ENCODE data around the gene ACTR8. TPM values are rescaled to one million over a fixed set of nuclear protein-coding genes. Genes with fewer than 3 reads are reported as not detected.

ACTR8 gene
- total RNA-seq, 1 donor from 2014 or later, result 39.2 TPM

DNA sequence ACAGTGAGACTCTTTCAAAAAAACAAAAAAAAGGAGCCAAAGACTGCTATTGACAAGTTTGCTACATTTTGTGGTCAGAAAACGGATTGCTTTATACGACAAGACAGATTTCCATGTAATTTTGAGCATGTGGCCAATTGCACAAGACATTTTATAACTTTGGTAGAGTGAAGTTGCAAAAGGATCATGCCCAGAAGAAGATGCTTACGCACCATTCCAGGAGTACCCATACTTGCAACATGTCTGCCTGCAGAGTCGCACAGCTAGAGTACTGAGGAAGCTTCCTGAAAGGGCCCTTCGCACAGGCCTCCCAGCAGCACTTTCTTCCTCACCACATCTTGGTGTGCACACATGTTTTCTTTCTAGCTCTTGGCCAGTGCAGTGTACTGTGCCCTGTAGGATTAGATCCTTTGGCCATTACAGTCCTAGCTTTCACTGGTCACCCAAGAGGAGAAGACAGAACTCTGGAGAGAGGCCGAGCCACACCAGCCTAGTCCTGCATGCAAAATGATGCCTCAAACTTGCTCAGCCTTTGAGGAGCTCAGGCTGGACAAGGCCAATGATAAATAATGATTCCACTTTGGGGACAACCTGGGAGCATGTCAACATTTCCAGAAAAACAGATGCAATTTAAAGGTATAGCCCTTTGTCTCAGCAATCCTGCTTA is 47.4 kb downstream of the ACTR8 start:
- DNase-seq (ENCODE audit: low read depth), result no peak
- TF ChIP-seq CTCF (IDR thresholded peaks at IDR 0.05; ENCODE audit: insufficient read depth, low read length, poor library complexity, severe bottlenecking), result no peak
- no peaks in the 10 kb centered on the region for H3K27me3 ChIP-seq (ENCODE audit: control insufficient read depth, insufficient read depth, low read length)
- no peak overlapping the region for H3K4me3 ChIP-seq (ENCODE audit: low read depth, low read length)
- no peaks in the 10 kb centered on the region for H3K36me3 ChIP-seq (ENCODE audit: control insufficient read depth, insufficient read depth, low read length)

DNA sequence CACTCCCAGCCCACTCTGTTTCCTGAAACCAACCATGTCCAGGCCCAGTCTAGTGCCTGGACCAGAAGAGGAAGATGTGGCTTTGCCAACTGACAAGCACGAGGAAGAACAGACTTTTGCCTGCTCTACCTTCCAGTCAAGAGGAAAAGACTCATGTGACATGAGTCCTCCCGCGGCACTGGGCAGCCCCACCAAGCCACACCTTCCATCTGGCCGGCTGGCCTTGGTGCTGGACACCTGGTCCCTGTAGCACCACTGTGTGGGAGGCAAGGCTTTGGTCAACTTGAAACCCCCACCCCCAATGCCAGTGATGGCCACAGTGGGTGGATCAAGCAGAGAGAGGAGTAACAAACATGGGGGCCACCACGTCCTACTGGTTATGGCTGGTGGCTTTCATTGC is 48.3 kb downstream of the ACTR8 start:
- no peak for TF ChIP-seq CTCF (IDR thresholded peaks at IDR 0.05; ENCODE audit: insufficient read depth, low read length, poor library complexity, severe bottlenecking)
- Histone ChIP-seq H3K36me3 (ENCODE audit: control insufficient read depth, insufficient read depth, low read length) (no peaks in the 10 kb centered on the region), H3K4me3 (ENCODE audit: low read depth, low read length) (no peak overlapping the region), H3K27me3 (ENCODE audit: control insufficient read depth, insufficient read depth, low read length) (no peaks in the 10 kb centered on the region)
- no peak for DNase-seq (ENCODE audit: low read depth)

DNA sequence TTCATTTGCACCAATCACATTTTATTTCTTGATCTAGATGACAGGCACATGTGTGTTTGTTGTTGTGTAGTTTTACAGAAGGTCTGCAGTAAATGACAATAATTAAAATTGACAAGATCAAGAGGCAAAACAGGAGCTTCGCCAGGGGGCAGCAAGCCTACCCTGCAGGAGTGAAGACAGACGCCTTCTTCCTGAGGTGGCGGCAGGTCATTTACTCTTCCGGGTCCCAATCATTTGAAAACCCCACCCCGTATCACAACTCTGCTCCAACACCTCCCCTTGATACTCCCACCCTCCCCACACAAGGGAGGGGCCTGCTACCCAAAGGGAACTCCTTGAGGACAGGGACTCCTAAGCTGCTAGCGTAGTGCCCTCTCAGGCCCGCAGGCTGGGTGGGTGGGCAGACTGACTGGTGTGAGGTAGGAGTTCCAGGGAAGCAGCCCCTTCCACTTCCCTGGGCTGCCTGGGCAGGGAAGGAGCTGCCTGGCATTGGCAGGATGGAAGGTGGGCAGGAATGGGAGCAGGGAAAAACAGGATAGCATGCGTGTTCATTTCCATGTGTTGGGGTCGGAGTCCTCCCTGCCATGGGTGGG is 48.8 kb downstream of the ACTR8 start:
- Histone ChIP-seq H3K4me3 (ENCODE audit: low read depth, low read length) (no peak overlapping the region), H3K27me3 (ENCODE audit: control insufficient read depth, insufficient read depth, low read length) (no peaks in the 10 kb centered on the region), H3K36me3 (ENCODE audit: control insufficient read depth, insufficient read depth, low read length) (no peaks in the 10 kb centered on the region)
- no peak for DNase-seq (ENCODE audit: low read depth)
- TF ChIP-seq CTCF (IDR thresholded peaks at IDR 0.05; ENCODE audit: insufficient read depth, low read length, poor library complexity, severe bottlenecking), result no peak

DNA sequence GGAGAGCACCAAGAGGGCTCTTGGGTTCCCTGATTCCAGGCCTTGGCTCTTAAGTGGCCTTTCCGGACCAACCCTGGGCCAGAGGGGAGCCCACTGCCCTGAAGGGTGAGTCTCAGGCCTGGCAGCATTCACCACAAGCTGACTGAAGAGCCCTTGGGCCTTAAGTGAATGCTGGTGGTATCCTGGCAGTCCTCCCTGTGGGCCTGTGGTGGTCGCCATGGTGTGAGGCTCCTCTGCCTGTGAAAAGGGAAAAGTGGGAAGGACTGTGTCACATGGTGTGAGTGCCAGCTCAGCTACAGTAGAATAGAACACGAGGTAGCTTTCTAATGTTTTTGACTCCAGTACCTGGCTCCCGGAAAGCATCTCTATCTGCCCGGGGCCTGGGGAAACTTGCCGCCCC is 51.0 kb downstream of the ACTR8 start:
- Histone ChIP-seq H3K4me3 (ENCODE audit: low read depth, low read length) (no peak overlapping the region), H3K36me3 (ENCODE audit: control insufficient read depth, insufficient read depth, low read length) (no peaks in the 10 kb centered on the region), H3K27me3 (ENCODE audit: control insufficient read depth, insufficient read depth, low read length) (no peaks in the 10 kb centered on the region)
- no peak for DNase-seq (ENCODE audit: low read depth)
- no peak for TF ChIP-seq CTCF (IDR thresholded peaks at IDR 0.05; ENCODE audit: insufficient read depth, low read length, poor library complexity, severe bottlenecking)

GRCh38 chr3:53829605-53830004 is 52.3 kb downstream of the ACTR8 start:
- Histone ChIP-seq H3K27me3 (ENCODE audit: control insufficient read depth, insufficient read depth, low read length) (no peaks in the 10 kb centered on the region), H3K4me3 (ENCODE audit: low read depth, low read length) (no peak overlapping the region), H3K36me3 (ENCODE audit: control insufficient read depth, insufficient read depth, low read length) (no peaks in the 10 kb centered on the region)
- TF ChIP-seq CTCF (IDR thresholded peaks at IDR 0.05; ENCODE audit: insufficient read depth, low read length, poor library complexity, severe bottlenecking), result no peak
- DNase-seq (ENCODE audit: low read depth), result no peak

DNA sequence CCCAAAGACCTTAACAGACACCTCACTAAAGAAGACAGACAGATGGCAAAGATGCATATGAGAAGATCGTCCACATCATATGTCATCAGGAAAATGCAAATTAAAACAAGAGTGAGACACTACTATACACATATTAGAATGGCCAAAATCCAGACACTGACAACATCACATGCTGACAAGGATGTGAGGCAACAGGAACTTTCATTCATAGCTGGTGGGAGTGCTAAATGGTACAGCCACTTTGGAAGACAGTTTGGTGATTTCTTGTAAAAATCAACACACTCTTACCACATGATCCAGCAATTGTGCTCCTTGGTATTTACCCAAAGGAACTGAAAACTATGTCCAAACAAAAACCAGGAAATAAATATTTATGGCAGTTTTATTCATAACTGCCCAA is 53.4 kb downstream of the ACTR8 start:
- H3K4me3 ChIP-seq (ENCODE audit: low read depth, low read length), result no peak overlapping the region
- no peaks in the 10 kb centered on the region for H3K27me3 ChIP-seq (ENCODE audit: control insufficient read depth, insufficient read depth, low read length)
- H3K36me3 ChIP-seq (ENCODE audit: control insufficient read depth, insufficient read depth, low read length), result no peaks in the 10 kb centered on the region
- TF ChIP-seq CTCF (IDR thresholded peaks at IDR 0.05; ENCODE audit: insufficient read depth, low read length, poor library complexity, severe bottlenecking), result no peak
- DNase-seq (ENCODE audit: low read depth), result no peak
